Heart left ventricle (tissue), 16 donors: Measurements from ENCODE around the gene BNIP3. TPM values are rescaled to one million over a fixed set of nuclear protein-coding genes. Genes with fewer than 3 reads are reported as not detected.
A peak's percentile ranks its signal among the peaks of the same experiment; 100 is the strongest.

Experiments
- ATAC-seq, 4 donors: fragments of 200-7000 bp; cut with Tn5 transposase; one replicate each; pipeline ENCODE4 v1.9.1; 2020 to 2022; ENCODE audit warnings: moderate library complexity in 4 of 4, mild to moderate bottlenecking in 3 of 4, moderate number of reproducible peaks in 1 of 4
- DNase-seq, 5 donors: peaks; one replicate each; pipeline ENCODE4 v3.0.0-alpha.2; 2020
- H3K27ac ChIP-seq, 12 donors: fragments of 200-600 bp; sonication (generic) in 4 of 12; one replicate each; pipeline versions ENCODE4 v1.5.0 to v1.8.0; 2016 to 2022; ENCODE audit warnings: mild to moderate bottlenecking in 2 of 12
- H3K27me3 ChIP-seq, 9 donors: fragments of 200-600 bp; sonication (generic) in 2 of 9; one replicate each; pipeline versions ENCODE4 v1.5.1 to v1.8.0; 2016 to 2022; ENCODE audit warnings: mild to moderate bottlenecking in 3 of 9
- H3K36me3 ChIP-seq, 9 donors: fragments of 200-600 bp; sonication (generic) in 2 of 9; one replicate each; pipeline versions ENCODE4 v1.5.0 to v1.8.0; 2018 to 2022; ENCODE audit warnings: mild to moderate bottlenecking in 2 of 9
- H3K4me1 ChIP-seq, 12 donors: fragments of 200-600 bp; sonication (generic) in 4 of 12; one replicate each; pipeline versions ENCODE4 v1.5.0 to v1.8.0; 2016 to 2022; ENCODE audit warnings: mild to moderate bottlenecking in 3 of 12
- H3K4me3 ChIP-seq, 12 donors: fragments of 200-600 bp; sonication (generic) in 4 of 12; one replicate each; pipeline versions ENCODE4 v1.5.0 to v1.8.0; 2017 to 2022; ENCODE audit warnings: mild to moderate bottlenecking in 9 of 12, moderate library complexity in 4 of 12
- H3K9me3 ChIP-seq, 12 donors: fragments of 200-600 bp; sonication (generic) in 4 of 12; one replicate each; pipeline versions ENCODE4 v1.5.0 to v1.8.0; 2016 to 2022; ENCODE audit warnings: mild to moderate bottlenecking in 1 of 12
- CTCF ChIP-seq, 12 donors: fragments of 200-600 bp; sonication (generic) in 4 of 12; IDR thresholded peaks; one replicate each; pipeline versions ENCODE4 v1.5.0 to v1.8.0; 2018 to 2022; ENCODE audit warnings: antibody characterized with exemption in 12 of 12, mild to moderate bottlenecking in 5 of 12
- POLR2A ChIP-seq, 2 donors: fragments of 450-650 bp; IDR thresholded peaks; one replicate each; pipeline ENCODE4 v1.6.1; 2017; ENCODE audit warnings: antibody characterized with exemption in 2 of 2, mild to moderate bottlenecking in 2 of 2, moderate library complexity in 2 of 2
- WGBS, 4 donors: extraction: QIAGEN DNeasy Blood & Tissue Kit in 2 of 4; methylation state at CpG; one replicate each; pipeline versions ENCODE4 v1.1.5 to v1.1.7; 2013 to 2018; 5-methylcytosine and 5-hydroxymethylcytosine counted together
- intact Hi-C, 10 donors: fragments of 100-400 bp; cut with DNase I; formaldehyde crosslinking; loops; one replicate each; pipeline versions ENCODE4 v1.11.1 to v1.14.2; 2022
- polyA plus RNA-seq, 2 donors: library from polyadenylated mRNA; stranded (reverse); fragments of 200-250 nt; gene quantifications; one replicate each; pipeline ENCODE4 v1.2.3, GENCODE V29; 2013
- total RNA-seq, 9 donors: library from RNA; depleted of rRNA in 2 of 9; stranded (reverse); fragments of >200 nt in 2 of 9; fragmentation: NEBNext Ultra II Directional in 3 of 9; extraction: Animal tissue kit (Norgen Biotek cat#: 25700) in 3 of 9; gene quantifications; one replicate each; pipeline versions ENCODE4 v1.1.0 to v1.2.4, GENCODE V29; 2016 to 2023
- donor health status: ischemic (EF 13 %, LVEDD 7.1; RV severe dilation, severe dysfunction).
- donor health status: healthy with polysubstance abuse.
- donor health status: DM: no; HTN: yes; CAD: no.
- donor health status: DM: no; HTN: no; CAD: no.
- donor health status: ischemic (EF 25% LVEDD 6.9; RV normal size, moderate dysfunction).
- donor health status: ischemic (EF 25% LVEDD 5.7; RV mildly dilated, moderate dysfunction).
- donor health status: healthy.
- donor health status: DM: yes; HTN: yes; CAD: no.
- donor health status: ischemic (EF 35%, LVEDD 5.7; RV mildly dilated, moderate dysfunction).
- donor health status: nonischemic (EF 11% LVEDD 7.7; RV severe dilation, severe dysfunction).
- donor health status: DM: yes; HTN: yes; CAD: no.
- donor health status: PGD.
- donor health status: ischemic (EF 29% LVEDD 5.4; RV normal size, mild dysfunction).
- donor health status: nonischemic (EF 23%, LVEDD 6.1; RV moderate dilation, normal function).

Gene BNIP3
- total and polyA plus RNA-seq, 11 donors: 48.1 to 711 (median 123) TPM

- WGBS, 4 donors: 61 to 75% (median 66%) methylated on average over 3 of the region's 3 CpGs
- no peak for DNase-seq
- Histone ChIP-seq H3K36me3 (no peaks in the 10 kb centered on the region), H3K4me1 (peaks cover 0 to 11% (median 4%) of the 10 kb centered on the region in 12 donors), H3K27ac (no peak overlapping the region), H3K4me3 (no peak overlapping the region), H3K27me3 (peaks cover 0 to 43% (median 7%) of the 10 kb centered on the region in 9 donors), H3K9me3 (no peaks in the 10 kb centered on the region)
- ATAC-seq: no peak
- intact Hi-C loops: no loop called here
- no peak for TF ChIP-seq POLR2A (IDR thresholded peaks at IDR 0.05)
- no peak for TF ChIP-seq CTCF (IDR thresholded peaks at IDR 0.05)
Observed at GRCh38 chr10:132027423-132027983, 45.8 kb upstream of the BNIP3 start.

GRCh38 chr10:132023092-132023811 is 41.5 kb upstream of the BNIP3 start:
- H3K36me3 ChIP-seq: no peaks in the 10 kb centered on the region
- peak overlapping the region in 11 of 12 donors; percentile 9 to 53 (median 36) for H3K4me3 ChIP-seq
- WGBS, 4 donors: 15 to 21% (median 16%) methylated on average over 36 of the region's 36 CpGs
- no peak overlapping the region for H3K27ac ChIP-seq
- H3K27me3 ChIP-seq: peaks cover 0 to 27% (median 4%) of the 10 kb centered on the region in 9 donors
- intact Hi-C loops: loop anchor here (1.0 to 5.0 kb wide), 6 partner anchors 41 to 138 kb away; partner anchors contain the start of gene BNIP3 (in 3 of the 10)
- H3K9me3 ChIP-seq: no peaks in the 10 kb centered on the region
- TF ChIP-seq POLR2A (IDR thresholded peaks at IDR 0.05) (no peak), CTCF (IDR thresholded peaks at IDR 0.05) (peak; percentile 85 to 98 (median 90))
- peaks cover 0 to 11% (median 4%) of the 10 kb centered on the region in 12 donors for H3K4me1 ChIP-seq
- DNase-seq (peak; percentile 74 to 90 (median 80)), ATAC-seq (peak; percentile 75 to 97 (median 87))

GRCh38 chr10:132022241-132022640 is 40.5 kb upstream of the BNIP3 start:
- Histone ChIP-seq H3K9me3 (no peaks in the 10 kb centered on the region), H3K36me3 (no peaks in the 10 kb centered on the region), H3K27ac (no peak overlapping the region), H3K4me3 (no peak overlapping the region), H3K27me3 (peaks cover 0 to 21% (median 4%) of the 10 kb centered on the region in 9 donors), H3K4me1 (peaks cover 0 to 11% (median 4%) of the 10 kb centered on the region in 12 donors)
- intact Hi-C loops: loop anchor here in 8 of 10 donors (2.0 to 5.0 kb wide), 5 partner anchors 40 to 137 kb away; partner anchors contain the start of gene BNIP3 (in 3 of the 8)
- peak in 1 of 4 donors; percentile 6 for ATAC-seq
- 75 to 90% (median 83%) methylated on average over 13 to 18 of the region's 18 CpGs for WGBS, 4 donors
- DNase-seq: no peak
- TF ChIP-seq CTCF (IDR thresholded peaks at IDR 0.05): no peak
- no peak for TF ChIP-seq POLR2A (IDR thresholded peaks at IDR 0.05)

- TF ChIP-seq POLR2A (IDR thresholded peaks at IDR 0.05) (no peak), CTCF (IDR thresholded peaks at IDR 0.05) (no peak)
- Histone ChIP-seq H3K36me3 (no peaks in the 10 kb centered on the region), H3K9me3 (no peaks in the 10 kb centered on the region), H3K4me1 (peaks cover 0 to 11% (median 4%) of the 10 kb centered on the region in 12 donors), H3K27me3 (peaks cover 0 to 19% (median 2%) of the 10 kb centered on the region in 9 donors), H3K4me3 (no peak overlapping the region), H3K27ac (no peak overlapping the region)
- ATAC-seq (no peak), DNase-seq (no peak)
- 83 to 88% (median 86%) methylated on average over 16 of the region's 16 CpGs for WGBS, 4 donors
- intact Hi-C loops: loop anchor here in 8 of 10 donors (2.0 to 5.0 kb wide), 5 partner anchors 39 to 137 kb away; partner anchors contain the start of gene BNIP3 (in 3 of the 8)
Observed at GRCh38 chr10:132021504-132022143, 39.9 kb upstream of the BNIP3 start.
